ENCODE measurements around the gene TAF4B. TPM values are rescaled to one million over a fixed set of nuclear protein-coding genes. Genes with fewer than 3 reads are reported as not detected.

The TAF4B gene, protein sequence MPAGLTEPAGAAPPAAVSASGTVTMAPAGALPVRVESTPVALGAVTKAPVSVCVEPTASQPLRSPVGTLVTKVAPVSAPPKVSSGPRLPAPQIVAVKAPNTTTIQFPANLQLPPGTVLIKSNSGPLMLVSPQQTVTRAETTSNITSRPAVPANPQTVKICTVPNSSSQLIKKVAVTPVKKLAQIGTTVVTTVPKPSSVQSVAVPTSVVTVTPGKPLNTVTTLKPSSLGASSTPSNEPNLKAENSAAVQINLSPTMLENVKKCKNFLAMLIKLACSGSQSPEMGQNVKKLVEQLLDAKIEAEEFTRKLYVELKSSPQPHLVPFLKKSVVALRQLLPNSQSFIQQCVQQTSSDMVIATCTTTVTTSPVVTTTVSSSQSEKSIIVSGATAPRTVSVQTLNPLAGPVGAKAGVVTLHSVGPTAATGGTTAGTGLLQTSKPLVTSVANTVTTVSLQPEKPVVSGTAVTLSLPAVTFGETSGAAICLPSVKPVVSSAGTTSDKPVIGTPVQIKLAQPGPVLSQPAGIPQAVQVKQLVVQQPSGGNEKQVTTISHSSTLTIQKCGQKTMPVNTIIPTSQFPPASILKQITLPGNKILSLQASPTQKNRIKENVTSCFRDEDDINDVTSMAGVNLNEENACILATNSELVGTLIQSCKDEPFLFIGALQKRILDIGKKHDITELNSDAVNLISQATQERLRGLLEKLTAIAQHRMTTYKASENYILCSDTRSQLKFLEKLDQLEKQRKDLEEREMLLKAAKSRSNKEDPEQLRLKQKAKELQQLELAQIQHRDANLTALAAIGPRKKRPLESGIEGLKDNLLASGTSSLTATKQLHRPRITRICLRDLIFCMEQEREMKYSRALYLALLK
- polyA plus RNA-seq = 0.08 and 0.38 TPM in 2 replicates
- polyA minus RNA-seq = 0.97 and 1.4 TPM in 2 replicates

DNA sequence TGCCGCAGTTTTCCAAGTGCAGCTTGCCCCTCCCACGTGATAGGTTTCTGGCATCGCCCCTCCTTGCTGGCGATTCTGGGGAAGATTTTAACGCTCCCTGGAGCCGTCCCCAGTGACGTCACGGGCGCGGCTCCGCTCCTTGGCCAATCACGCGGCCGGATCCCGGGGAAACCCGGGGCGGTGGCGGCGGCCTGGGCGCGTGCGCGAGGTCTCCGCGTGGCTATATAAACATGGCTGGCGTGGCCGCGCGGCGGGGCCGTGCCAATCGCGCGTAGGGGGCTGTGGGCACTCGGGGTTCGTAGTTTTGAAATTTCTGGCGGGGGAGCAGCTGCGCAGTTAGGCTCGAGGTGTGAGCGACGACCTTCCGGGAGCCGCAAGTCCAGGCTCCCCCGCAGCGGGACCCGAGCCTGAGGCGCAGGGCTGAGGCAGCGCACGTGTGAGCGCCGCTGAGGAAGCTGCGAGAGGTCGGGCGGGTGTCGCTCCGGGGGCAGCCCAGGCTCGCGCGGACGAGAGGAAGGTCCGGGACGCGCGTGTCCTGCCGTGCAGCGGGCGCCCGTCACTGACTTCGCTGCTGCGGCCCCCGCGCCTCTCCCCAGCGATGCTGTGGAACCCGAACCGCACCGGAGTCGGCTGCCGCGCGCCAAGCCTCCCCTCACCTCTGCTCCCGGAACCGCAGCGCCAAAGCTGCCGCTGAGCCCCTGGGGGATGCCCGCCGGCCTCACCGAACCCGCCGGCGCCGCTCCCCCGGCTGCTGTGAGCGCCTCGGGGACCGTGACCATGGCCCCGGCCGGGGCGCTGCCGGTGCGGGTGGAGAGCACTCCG is at the start of gene TAF4B:
Gene TAF4B (plus strand): TSS at position 217 of the 822 bp plus-strand sequence. CDS start 489 bp downstream, at position 706.
- Histone ChIP-seq H3K9me3 (ENCODE audit: low read length) (no peaks in the 10 kb centered on the region), H3K9me2 (ENCODE audit: insufficient read depth, low read length) (no peaks in the 10 kb centered on the region), H3K36me3 (ENCODE audit: insufficient read depth, low read length) (no peaks in the 10 kb centered on the region), H3F3A (ENCODE audit: insufficient read depth, low read length, poor library complexity, severe bottlenecking) (no peaks in the 10 kb centered on the region), H3K9ac (ENCODE audit: low read length) (peak within 1 kb of the TSS; percentile 50), H4K20me1 (ENCODE audit: insufficient read depth) (no peaks in the 10 kb centered on the region), H3K27ac (ENCODE audit: low read length) (no peak within 1 kb of the TSS), H3K79me2 (replicated peaks; ENCODE audit: insufficient read depth, low read length) (no peaks in the 10 kb centered on the region), H2AFZ (ENCODE audit: low read depth, low read length) (peak within 1 kb of the TSS; percentile 45), H3K4me2 (ENCODE audit: low read length) (peak within 1 kb of the TSS; percentile 89), H3K27me3 (ENCODE audit: insufficient read depth, low read depth, low read length) (peaks cover 14% of the 10 kb centered on the region), H3K4me3 (ENCODE audit: low read length) (peak within 1 kb of the TSS; percentile 98)
- TF ChIP-seq MXI1 (conservative IDR thresholded peaks at IDR 0.05; ENCODE audit: poor library complexity, severe bottlenecking) (peak; percentile 99), EP300 (conservative IDR thresholded peaks at IDR 0.05; ENCODE audit: poor library complexity, severe bottlenecking) (peak; percentile 20), RAD21 (conservative IDR thresholded peaks at IDR 0.05) (peak; percentile 49), TAF1 (IDR thresholded peaks at IDR 0.05; ENCODE audit: low read depth) (no peak), EZH2 (IDR thresholded peaks at IDR 0.05; ENCODE audit: borderline replicate concordance, insufficient read depth, low read length, poor library complexity, severe bottlenecking) (no peak), POLR2AphosphoS5 (IDR thresholded peaks at IDR 0.05) (no peak), SMC3 (conservative IDR thresholded peaks at IDR 0.05; ENCODE audit: poor library complexity) (peak; percentile 56)
- TF ChIP-seq, protein P1, sequence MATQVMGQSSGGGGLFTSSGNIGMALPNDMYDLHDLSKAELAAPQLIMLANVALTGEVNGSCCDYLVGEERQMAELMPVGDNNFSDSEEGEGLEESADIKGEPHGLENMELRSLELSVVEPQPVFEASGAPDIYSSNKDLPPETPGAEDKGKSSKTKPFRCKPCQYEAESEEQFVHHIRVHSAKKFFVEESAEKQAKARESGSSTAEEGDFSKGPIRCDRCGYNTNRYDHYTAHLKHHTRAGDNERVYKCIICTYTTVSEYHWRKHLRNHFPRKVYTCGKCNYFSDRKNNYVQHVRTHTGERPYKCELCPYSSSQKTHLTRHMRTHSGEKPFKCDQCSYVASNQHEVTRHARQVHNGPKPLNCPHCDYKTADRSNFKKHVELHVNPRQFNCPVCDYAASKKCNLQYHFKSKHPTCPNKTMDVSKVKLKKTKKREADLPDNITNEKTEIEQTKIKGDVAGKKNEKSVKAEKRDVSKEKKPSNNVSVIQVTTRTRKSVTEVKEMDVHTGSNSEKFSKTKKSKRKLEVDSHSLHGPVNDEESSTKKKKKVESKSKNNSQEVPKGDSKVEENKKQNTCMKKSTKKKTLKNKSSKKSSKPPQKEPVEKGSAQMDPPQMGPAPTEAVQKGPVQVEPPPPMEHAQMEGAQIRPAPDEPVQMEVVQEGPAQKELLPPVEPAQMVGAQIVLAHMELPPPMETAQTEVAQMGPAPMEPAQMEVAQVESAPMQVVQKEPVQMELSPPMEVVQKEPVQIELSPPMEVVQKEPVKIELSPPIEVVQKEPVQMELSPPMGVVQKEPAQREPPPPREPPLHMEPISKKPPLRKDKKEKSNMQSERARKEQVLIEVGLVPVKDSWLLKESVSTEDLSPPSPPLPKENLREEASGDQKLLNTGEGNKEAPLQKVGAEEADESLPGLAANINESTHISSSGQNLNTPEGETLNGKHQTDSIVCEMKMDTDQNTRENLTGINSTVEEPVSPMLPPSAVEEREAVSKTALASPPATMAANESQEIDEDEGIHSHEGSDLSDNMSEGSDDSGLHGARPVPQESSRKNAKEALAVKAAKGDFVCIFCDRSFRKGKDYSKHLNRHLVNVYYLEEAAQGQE (IDR thresholded peaks at IDR 0.05; ENCODE audit: borderline replicate concordance) = peak; percentile 18
- TF ChIP-seq, protein P2, sequence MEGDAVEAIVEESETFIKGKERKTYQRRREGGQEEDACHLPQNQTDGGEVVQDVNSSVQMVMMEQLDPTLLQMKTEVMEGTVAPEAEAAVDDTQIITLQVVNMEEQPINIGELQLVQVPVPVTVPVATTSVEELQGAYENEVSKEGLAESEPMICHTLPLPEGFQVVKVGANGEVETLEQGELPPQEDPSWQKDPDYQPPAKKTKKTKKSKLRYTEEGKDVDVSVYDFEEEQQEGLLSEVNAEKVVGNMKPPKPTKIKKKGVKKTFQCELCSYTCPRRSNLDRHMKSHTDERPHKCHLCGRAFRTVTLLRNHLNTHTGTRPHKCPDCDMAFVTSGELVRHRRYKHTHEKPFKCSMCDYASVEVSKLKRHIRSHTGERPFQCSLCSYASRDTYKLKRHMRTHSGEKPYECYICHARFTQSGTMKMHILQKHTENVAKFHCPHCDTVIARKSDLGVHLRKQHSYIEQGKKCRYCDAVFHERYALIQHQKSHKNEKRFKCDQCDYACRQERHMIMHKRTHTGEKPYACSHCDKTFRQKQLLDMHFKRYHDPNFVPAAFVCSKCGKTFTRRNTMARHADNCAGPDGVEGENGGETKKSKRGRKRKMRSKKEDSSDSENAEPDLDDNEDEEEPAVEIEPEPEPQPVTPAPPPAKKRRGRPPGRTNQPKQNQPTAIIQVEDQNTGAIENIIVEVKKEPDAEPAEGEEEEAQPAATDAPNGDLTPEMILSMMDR (IDR thresholded peaks at IDR 0.05; ENCODE audit: poor library complexity, severe bottlenecking) = no peak
